HG02870 (cell line): ENCODE measurements around the gene SKAP2.

Experiments
- ATAC-seq: cut with Tn5 transposase; IDR thresholded peaks from one replicate; pipeline ENCODE4 v1.9.1; 2021; ENCODE audit warnings: mild to moderate bottlenecking, moderate library complexity; ENCODE audit not compliant: unreplicated experiment

The SKAP2 gene

GRCh38 chr7:26864309-26865093 is at the start of gene SKAP2:
SKAP2 (minus strand) TSS chr7:26864590; CDS start chr7:26864429, 161 bp downstream.
- peak; percentile 87 for ATAC-seq

- no peak for ATAC-seq
Measured at GRCh38 chr7:26912933-26913536, 48.6 kb upstream of the SKAP2 start.

GRCh38 chr7:26912338-26912737 is 47.9 kb upstream of the SKAP2 start:
- ATAC-seq = no peak

- no peak for ATAC-seq
Measured at GRCh38 chr7:26910221-26910620, 45.8 kb upstream of the SKAP2 start.

GRCh38 chr7:26900251-26900650 is 35.9 kb upstream of the SKAP2 start:
- no peak for ATAC-seq

- ATAC-seq = no peak
Measured at GRCh38 chr7:26899519-26899918, 35.1 kb upstream of the SKAP2 start.

- ATAC-seq = no peak
Measured at GRCh38 chr7:26898891-26899290, 34.5 kb upstream of the SKAP2 start.

- ATAC-seq = no peak
Measured at GRCh38 chr7:26897928-26898327, 33.5 kb upstream of the SKAP2 start.

- ATAC-seq = peak; percentile 53
Measured at GRCh38 chr7:26891400-26892350, 27.3 kb upstream of the SKAP2 start.

GRCh38 chr7:26880852-26881251 is 16.5 kb upstream of the SKAP2 start:
- ATAC-seq = no peak

- ATAC-seq = no peak
Measured at GRCh38 chr7:26879671-26880070, 15.3 kb upstream of the SKAP2 start.

- no peak for ATAC-seq
Measured at GRCh38 chr7:26868841-26869495, 4.6 kb upstream of the SKAP2 start.

GRCh38 chr7:26865094-26865388 is 651 bp upstream of the SKAP2 start:
- ATAC-seq = peak; percentile 41

GRCh38 chr7:26863518-26864308 is 677 bp downstream of the SKAP2 start:
- peak; percentile 30 for ATAC-seq

GRCh38 chr7:26862834-26863233 is 1.6 kb downstream of the SKAP2 start:
- ATAC-seq = no peak

- no peak for ATAC-seq
Measured at GRCh38 chr7:26861050-26861449, 3.3 kb downstream of the SKAP2 start.

- ATAC-seq = no peak
Measured at GRCh38 chr7:26860361-26860760, 4.0 kb downstream of the SKAP2 start.

GRCh38 chr7:26859720-26860119 is 4.7 kb downstream of the SKAP2 start:
- ATAC-seq = no peak

GRCh38 chr7:26858735-26859134 is 5.7 kb downstream of the SKAP2 start:
- ATAC-seq = no peak

GRCh38 chr7:26858241-26858715 is 6.1 kb downstream of the SKAP2 start:
- no peak for ATAC-seq
